Keratinocyte (primary cell): ENCODE data around the gene CNPY2.

Experiments used
- EZH2 ChIP-seq: IDR thresholded peaks from one replicate; pipeline ENCODE4 v1.6.1; 2012; ENCODE audit warnings: inconsistent platforms, mild to moderate bottlenecking, low read length, moderate library complexity
- TF ChIP-seq, protein P1 (sequence below), 3 experiments: IDR thresholded peaks in 1 of 3; conservative IDR thresholded peaks in 1 of 3; optimal IDR thresholded peaks in 1 of 3; 2 replicates in 2 of 3; 3 replicates in 1 of 3; pipeline versions ENCODE3 to v1.5.1; 2011; ENCODE audit warnings: low read length in 3 of 3, mild to moderate bottlenecking in 3 of 3, moderate library complexity in 2 of 3, control low read depth in 1 of 3, inconsistent platforms in 1 of 3; ENCODE audit not compliant: insufficient read depth in 2 of 3; ENCODE audit errors: extremely low read depth in 1 of 3

DNA sequence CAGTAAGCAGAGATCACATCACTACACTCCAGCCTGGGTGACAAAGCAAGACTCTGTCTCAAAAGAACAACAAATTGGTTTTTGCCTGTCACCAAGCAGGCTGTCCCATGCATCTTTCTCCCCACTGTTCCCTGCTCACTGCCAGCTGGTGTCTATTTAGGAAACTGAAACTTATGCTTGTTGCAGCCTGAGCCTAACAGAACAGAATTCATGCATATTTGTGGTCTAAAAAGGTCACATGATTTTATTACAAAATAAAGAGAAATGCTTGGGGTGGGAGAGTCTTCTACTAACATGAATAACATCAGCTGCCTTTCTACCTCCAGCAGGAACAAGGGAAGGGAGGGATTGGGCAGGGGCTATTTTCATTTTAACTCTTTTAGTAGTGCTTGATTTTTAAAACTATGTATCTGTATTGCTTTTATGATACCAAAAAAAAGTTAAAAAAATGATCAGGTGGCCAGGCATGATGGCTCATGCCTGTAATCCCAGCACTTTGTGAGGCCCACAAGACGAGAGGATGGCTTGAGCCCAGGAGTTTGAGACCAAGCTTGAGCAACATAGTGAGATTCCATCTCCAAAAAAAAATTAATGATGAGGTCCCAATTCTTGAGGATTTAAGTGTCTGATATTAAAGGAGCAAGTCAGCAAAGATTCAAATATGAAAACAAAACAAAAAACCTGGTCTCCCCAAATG, 43.2 kb upstream of the CNPY2 start:
- TF ChIP-seq, protein P1, sequence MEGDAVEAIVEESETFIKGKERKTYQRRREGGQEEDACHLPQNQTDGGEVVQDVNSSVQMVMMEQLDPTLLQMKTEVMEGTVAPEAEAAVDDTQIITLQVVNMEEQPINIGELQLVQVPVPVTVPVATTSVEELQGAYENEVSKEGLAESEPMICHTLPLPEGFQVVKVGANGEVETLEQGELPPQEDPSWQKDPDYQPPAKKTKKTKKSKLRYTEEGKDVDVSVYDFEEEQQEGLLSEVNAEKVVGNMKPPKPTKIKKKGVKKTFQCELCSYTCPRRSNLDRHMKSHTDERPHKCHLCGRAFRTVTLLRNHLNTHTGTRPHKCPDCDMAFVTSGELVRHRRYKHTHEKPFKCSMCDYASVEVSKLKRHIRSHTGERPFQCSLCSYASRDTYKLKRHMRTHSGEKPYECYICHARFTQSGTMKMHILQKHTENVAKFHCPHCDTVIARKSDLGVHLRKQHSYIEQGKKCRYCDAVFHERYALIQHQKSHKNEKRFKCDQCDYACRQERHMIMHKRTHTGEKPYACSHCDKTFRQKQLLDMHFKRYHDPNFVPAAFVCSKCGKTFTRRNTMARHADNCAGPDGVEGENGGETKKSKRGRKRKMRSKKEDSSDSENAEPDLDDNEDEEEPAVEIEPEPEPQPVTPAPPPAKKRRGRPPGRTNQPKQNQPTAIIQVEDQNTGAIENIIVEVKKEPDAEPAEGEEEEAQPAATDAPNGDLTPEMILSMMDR (optimal IDR thresholded peaks at IDR 0.05 in 1 of 3, IDR thresholded peaks at IDR 0.05 in 1 of 3, conservative IDR thresholded peaks at IDR 0.05 in 1 of 3; ENCODE audit: extremely low read depth in 1 of 3, insufficient read depth in 2 of 3, low read length in 3 of 3): no peak
- no peak for TF ChIP-seq EZH2
